A673 (cell line): Measurements from ENCODE around the gene DUSP18. TPM values are rescaled to one million over a fixed set of nuclear protein-coding genes. Genes with fewer than 3 reads are reported as not detected.

ENCODE experiments used
- BruUV-seq: library from RNA; stranded (reverse); fragments of 400-500 nt; replicated peaks from 2 replicates; lab custom pipeline; 2021; lab: Mats Ljungman, UMichigan
- CTCF ChIA-PET: fragments of 300-600 bp; sonication (Branson Sonifier 250); formaldehyde crosslinking; loops from one replicate; lab custom pipeline; 2022; ENCODE audit warnings: antibody characterized with exemption; lab: Charles Lee
- POLR2A ChIA-PET: fragments of 300-600 bp; sonication (Branson Sonifier 250); formaldehyde crosslinking; loops from one replicate; lab custom pipeline; 2022; ENCODE audit warnings: antibody characterized with exemption; ENCODE audit not compliant: low non-redundant PET; lab: Charles Lee
- DNase-seq: peaks from one replicate; pipeline ENCODE4 v3.0.0-alpha.2; 2015; ENCODE audit warnings: low spot score
- H3K27ac ChIP-seq: fragments of 200-600 bp; sonication (generic); 2 replicates; pipeline ENCODE4 v1.5.1; 2016; ENCODE audit warnings: mixed run types, low read depth, mild to moderate bottlenecking, mixed read lengths, antibody characterized with exemption, low read length; ENCODE audit not compliant: poor library complexity, severe bottlenecking
- H3K27me3 ChIP-seq: fragments of 200-600 bp; sonication (generic); replicated peaks from 2 replicates; pipeline ENCODE4 v1.6.1; 2017; ENCODE audit warnings: mixed run types, low read depth, mild to moderate bottlenecking, mixed read lengths, antibody characterized with exemption, low read length; ENCODE audit not compliant: insufficient read depth, poor library complexity
- H3K36me3 ChIP-seq: fragments of 200-600 bp; sonication (generic); 2 replicates; pipeline ENCODE4 v1.6.1; 2016; ENCODE audit warnings: mixed run types, mild to moderate bottlenecking, mixed read lengths, antibody characterized with exemption, low read length; ENCODE audit not compliant: insufficient read depth, poor library complexity, severe bottlenecking
- H3K4me1 ChIP-seq: fragments of 200-600 bp; sonication (generic); 2 replicates; pipeline ENCODE4 v1.6.1; 2017; ENCODE audit warnings: mixed run types, mild to moderate bottlenecking, mixed read lengths, antibody characterized with exemption, low read length; ENCODE audit not compliant: insufficient read depth, poor library complexity, severe bottlenecking
- H3K4me3 ChIP-seq: fragments of 200-600 bp; sonication (generic); 2 replicates; pipeline ENCODE4 v1.5.1; 2016; ENCODE audit warnings: low read depth, mixed run types, mild to moderate bottlenecking, mixed read lengths, low read length; ENCODE audit not compliant: poor library complexity, severe bottlenecking
- H3K9me3 ChIP-seq: fragments of 200-600 bp; sonication (generic); 2 replicates; pipeline ENCODE4 v1.6.1; 2016; ENCODE audit warnings: mixed run types, low read depth, mild to moderate bottlenecking, mixed read lengths, antibody characterized with exemption, low read length; ENCODE audit not compliant: poor library complexity, severe bottlenecking
- EZH2 ChIP-seq: fragments of 200-600 bp; sonication (generic); IDR thresholded peaks from 2 replicates; pipeline ENCODE4 v1.6.1; 2017; ENCODE audit warnings: borderline replicate concordance, low read depth, mild to moderate bottlenecking, mixed read lengths, antibody characterized with exemption, low read length; ENCODE audit not compliant: poor library complexity, severe bottlenecking
- intact Hi-C: fragments of 100-400 bp; cut with micrococcal nuclease; formaldehyde crosslinking; loops from one replicate; pipeline ENCODE4 v1.10.0; 2022; ENCODE audit not compliant: unreplicated experiment
- total RNA-seq: library from RNA; stranded (reverse); gene quantifications from 2 replicates; pipeline ENCODE4 v1.2.3, GENCODE V29; 2021
- TF ChIP-seq, protein P1 (sequence below): fragments of 300-800, 200-600 bp; sonication (generic); conservative IDR thresholded peaks from 2 replicates; pipeline ENCODE4 v1.5.1; 2017; ENCODE audit warnings: low read depth, mild to moderate bottlenecking, antibody characterized with exemption, low read length, moderate library complexity, mixed read lengths

The DUSP18 gene
- total RNA-seq, 1 experiment from 2014 or later: 5.2 TPM

DNA sequence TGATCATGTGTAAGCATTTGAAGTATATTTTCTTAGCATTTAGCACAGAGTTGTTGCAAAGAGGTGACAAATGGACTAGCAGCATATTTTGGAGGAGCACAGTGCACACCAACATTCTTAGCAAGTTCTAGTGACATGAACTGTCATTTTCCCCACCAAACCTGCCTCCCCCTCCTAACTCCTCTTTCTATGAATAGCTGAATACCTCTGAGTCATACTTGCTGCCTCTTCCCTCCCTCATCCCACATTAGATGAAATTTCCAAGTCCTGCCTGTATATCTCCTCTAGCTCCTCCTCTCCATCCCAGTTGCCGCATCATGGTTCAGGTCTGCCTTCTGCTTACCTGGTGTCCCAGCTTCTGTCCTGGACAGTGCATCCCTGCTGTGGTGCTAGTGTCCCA lies 34.2 kb upstream of the DUSP18 start:
- intact Hi-C loops: no loop called here
- TF ChIP-seq EZH2: no peak
- TF ChIP-seq, protein P1, sequence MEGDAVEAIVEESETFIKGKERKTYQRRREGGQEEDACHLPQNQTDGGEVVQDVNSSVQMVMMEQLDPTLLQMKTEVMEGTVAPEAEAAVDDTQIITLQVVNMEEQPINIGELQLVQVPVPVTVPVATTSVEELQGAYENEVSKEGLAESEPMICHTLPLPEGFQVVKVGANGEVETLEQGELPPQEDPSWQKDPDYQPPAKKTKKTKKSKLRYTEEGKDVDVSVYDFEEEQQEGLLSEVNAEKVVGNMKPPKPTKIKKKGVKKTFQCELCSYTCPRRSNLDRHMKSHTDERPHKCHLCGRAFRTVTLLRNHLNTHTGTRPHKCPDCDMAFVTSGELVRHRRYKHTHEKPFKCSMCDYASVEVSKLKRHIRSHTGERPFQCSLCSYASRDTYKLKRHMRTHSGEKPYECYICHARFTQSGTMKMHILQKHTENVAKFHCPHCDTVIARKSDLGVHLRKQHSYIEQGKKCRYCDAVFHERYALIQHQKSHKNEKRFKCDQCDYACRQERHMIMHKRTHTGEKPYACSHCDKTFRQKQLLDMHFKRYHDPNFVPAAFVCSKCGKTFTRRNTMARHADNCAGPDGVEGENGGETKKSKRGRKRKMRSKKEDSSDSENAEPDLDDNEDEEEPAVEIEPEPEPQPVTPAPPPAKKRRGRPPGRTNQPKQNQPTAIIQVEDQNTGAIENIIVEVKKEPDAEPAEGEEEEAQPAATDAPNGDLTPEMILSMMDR: no peak
- BruUV-seq: no TSS peak
- Histone ChIP-seq H3K9me3 (no peaks in the 10 kb centered on the region), H3K27me3 (no peaks in the 10 kb centered on the region), H3K4me1 (no peaks in the 10 kb centered on the region), H3K4me3 (no peak overlapping the region), H3K27ac (no peak overlapping the region), H3K36me3 (no peaks in the 10 kb centered on the region)
- ChIA-PET CTCF (no interaction called here), POLR2A (no interaction called here)
- no peak for DNase-seq

DNA sequence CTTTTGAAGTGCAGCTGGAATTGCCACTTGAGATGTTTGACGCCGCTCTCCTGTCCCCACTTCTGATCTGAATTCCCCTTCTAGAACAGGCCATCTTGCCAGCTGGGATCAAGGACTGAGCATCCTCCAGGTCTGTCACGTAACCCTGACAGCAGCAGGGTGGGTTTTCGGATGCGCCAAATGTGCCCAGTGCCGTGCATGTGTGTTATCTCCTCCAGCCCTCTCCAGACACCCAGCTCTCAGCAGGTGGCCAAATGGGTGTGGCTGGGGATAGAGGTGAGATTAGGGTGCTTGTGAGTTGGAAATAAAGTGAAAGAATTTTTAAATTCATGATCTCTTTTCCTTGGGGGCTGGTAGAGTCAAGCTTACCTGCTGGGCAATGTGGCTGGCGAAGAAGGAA lies 30.3 kb upstream of the DUSP18 start:
- intact Hi-C loops: no loop called here
- DNase-seq: no peak
- Histone ChIP-seq H3K9me3 (no peaks in the 10 kb centered on the region), H3K4me1 (peaks cover 5% of the 10 kb centered on the region), H3K27ac (no peak overlapping the region), H3K27me3 (no peaks in the 10 kb centered on the region), H3K4me3 (no peak overlapping the region), H3K36me3 (no peaks in the 10 kb centered on the region)
- POLR2A ChIA-PET: no interaction called here
- CTCF ChIA-PET: no interaction called here
- BruUV-seq: no TSS peak
- TF ChIP-seq EZH2: no peak
- TF ChIP-seq, protein P1: no peak

DNA sequence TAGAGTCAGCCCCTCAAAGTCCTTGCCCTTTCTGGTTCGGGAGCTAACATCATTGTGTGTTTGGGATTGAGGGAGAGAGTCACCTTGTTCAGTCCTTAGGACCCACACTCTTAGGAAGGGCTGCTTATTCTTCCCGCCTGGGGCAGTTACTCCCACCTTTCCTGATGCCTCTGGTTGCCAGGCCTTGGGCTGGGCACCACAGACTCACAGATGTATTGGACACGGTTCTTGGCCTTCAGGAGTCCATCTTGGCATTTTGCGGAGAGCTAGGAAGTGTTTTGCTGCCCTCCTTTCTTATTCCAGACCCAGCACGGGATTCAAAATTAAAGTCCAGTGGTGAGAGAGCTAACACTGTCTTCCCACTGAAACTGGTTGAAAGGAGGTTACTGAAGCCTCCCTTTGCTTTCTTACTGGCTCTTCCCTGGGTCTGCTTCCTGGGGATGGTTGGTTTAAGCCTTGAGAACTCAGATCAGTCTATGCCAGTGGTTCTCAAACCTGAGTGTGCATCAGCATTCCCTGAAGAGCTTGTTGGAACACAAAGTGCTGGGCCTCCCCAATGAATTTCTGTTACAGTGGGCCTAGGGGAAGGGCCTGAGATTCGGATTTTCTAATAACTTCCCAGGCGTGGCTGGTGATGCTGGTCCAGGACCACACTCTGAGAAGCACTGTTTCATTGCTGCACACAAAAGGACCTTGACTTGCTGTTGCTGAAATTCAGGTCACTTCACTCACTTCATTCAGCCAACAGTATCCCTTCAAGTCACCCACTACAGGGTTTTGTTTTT lies 28.4 kb upstream of the DUSP18 start:
- no peaks in the 10 kb centered on the region for H3K36me3 ChIP-seq
- no peaks in the 10 kb centered on the region for H3K27me3 ChIP-seq
- ChIA-PET POLR2A (no interaction called here), CTCF (no interaction called here)
- no peak for DNase-seq
- H3K4me3 ChIP-seq: no peak overlapping the region
- intact Hi-C loops: no loop called here
- no peak for TF ChIP-seq EZH2
- TF ChIP-seq, protein P1: no peak
- no TSS peak for BruUV-seq
- H3K9me3 ChIP-seq: no peaks in the 10 kb centered on the region
- no peak overlapping the region for H3K27ac ChIP-seq
- peaks cover 5% of the 10 kb centered on the region for H3K4me1 ChIP-seq
